ENCODE measurements around the gene RAPGEF2.

RAPGEF2 gene

GRCh38 chr4:159267869-159268285, 165.0 kb downstream of the RAPGEF2 start:
- H3K4me1 ChIP-seq (ENCODE audit: control insufficient read depth, low read length): no peaks in the 10 kb centered on the region
- H3K9me3 ChIP-seq (ENCODE audit: control insufficient read depth, insufficient read depth, low read length): no peaks in the 10 kb centered on the region
- H3K9me2 ChIP-seq (replicated peaks; ENCODE audit: control insufficient read depth, low read length): no peaks in the 10 kb centered on the region
- no peaks in the 10 kb centered on the region for H3K79me2 ChIP-seq (ENCODE audit: control insufficient read depth, low read length)
- H3K27ac ChIP-seq (ENCODE audit: low read depth, low read length): no peak overlapping the region
- H3K36me3 ChIP-seq (ENCODE audit: control insufficient read depth, low read length): no peaks in the 10 kb centered on the region
- H3K4me3 ChIP-seq (ENCODE audit: low read length): no peak overlapping the region
- H3K27me3 ChIP-seq (ENCODE audit: control insufficient read depth, low read length): no peaks in the 10 kb centered on the region
- no peaks in the 10 kb centered on the region for H4K20me1 ChIP-seq (ENCODE audit: control insufficient read depth, insufficient read depth, low read depth, low read length)
- no peak overlapping the region for H3K4me2 ChIP-seq (ENCODE audit: low read length)
- no peaks in the 10 kb centered on the region for H3F3A ChIP-seq (ENCODE audit: control insufficient read depth, insufficient read depth)
- TF ChIP-seq EZH2phosphoT487 (IDR thresholded peaks at IDR 0.05; ENCODE audit: borderline replicate concordance, low read length) (no peak), CTCF (IDR thresholded peaks at IDR 0.05; ENCODE audit: low read depth, low read length, poor library complexity, severe bottlenecking) (no peak)

- Histone ChIP-seq H3K27ac (ENCODE audit: low read depth, low read length) (no peak overlapping the region), H3K4me3 (ENCODE audit: low read length) (no peak overlapping the region), H3K27me3 (ENCODE audit: control insufficient read depth, low read length) (no peaks in the 10 kb centered on the region)
Observed at GRCh38 chr4:159268607-159269006, 165.7 kb downstream of the RAPGEF2 start.

GRCh38 chr4:159269116-159269515, 166.2 kb downstream of the RAPGEF2 start:
- H3K4me2 ChIP-seq (ENCODE audit: low read length): no peak overlapping the region

More at GRCh38 chr4:159268607-159269006, 165.7 kb downstream of the RAPGEF2 start:
- no peak for TF ChIP-seq EZH2phosphoT487 (IDR thresholded peaks at IDR 0.05; ENCODE audit: borderline replicate concordance, low read length)
- no peak for TF ChIP-seq CTCF (IDR thresholded peaks at IDR 0.05; ENCODE audit: low read depth, low read length, poor library complexity, severe bottlenecking)
- H3K4me2 ChIP-seq (ENCODE audit: low read length): no peak overlapping the region
- H3K9me3 ChIP-seq (ENCODE audit: control insufficient read depth, insufficient read depth, low read length): no peaks in the 10 kb centered on the region
- H3F3A ChIP-seq (ENCODE audit: control insufficient read depth, insufficient read depth): no peaks in the 10 kb centered on the region
- no peaks in the 10 kb centered on the region for H3K9me2 ChIP-seq (replicated peaks; ENCODE audit: control insufficient read depth, low read length)
- no peaks in the 10 kb centered on the region for H3K4me1 ChIP-seq (ENCODE audit: control insufficient read depth, low read length)
- H3K36me3 ChIP-seq (ENCODE audit: control insufficient read depth, low read length): no peaks in the 10 kb centered on the region
- H4K20me1 ChIP-seq (ENCODE audit: control insufficient read depth, insufficient read depth, low read depth, low read length): no peaks in the 10 kb centered on the region
- no peaks in the 10 kb centered on the region for H3K79me2 ChIP-seq (ENCODE audit: control insufficient read depth, low read length)

More at GRCh38 chr4:159269116-159269515, 166.2 kb downstream of the RAPGEF2 start:
- TF ChIP-seq EZH2phosphoT487 (IDR thresholded peaks at IDR 0.05; ENCODE audit: borderline replicate concordance, low read length) (no peak), CTCF (IDR thresholded peaks at IDR 0.05; ENCODE audit: low read depth, low read length, poor library complexity, severe bottlenecking) (no peak)
- H3F3A ChIP-seq (ENCODE audit: control insufficient read depth, insufficient read depth): no peaks in the 10 kb centered on the region
- no peaks in the 10 kb centered on the region for H3K79me2 ChIP-seq (ENCODE audit: control insufficient read depth, low read length)
- H3K27me3 ChIP-seq (ENCODE audit: control insufficient read depth, low read length): no peaks in the 10 kb centered on the region
- H4K20me1 ChIP-seq (ENCODE audit: control insufficient read depth, insufficient read depth, low read depth, low read length): no peaks in the 10 kb centered on the region
- H3K27ac ChIP-seq (ENCODE audit: low read depth, low read length): no peak overlapping the region
- no peaks in the 10 kb centered on the region for H3K36me3 ChIP-seq (ENCODE audit: control insufficient read depth, low read length)
- H3K9me3 ChIP-seq (ENCODE audit: control insufficient read depth, insufficient read depth, low read length): no peaks in the 10 kb centered on the region
- H3K9me2 ChIP-seq (replicated peaks; ENCODE audit: control insufficient read depth, low read length): no peaks in the 10 kb centered on the region
- no peak overlapping the region for H3K4me3 ChIP-seq (ENCODE audit: low read length)
- H3K4me1 ChIP-seq (ENCODE audit: control insufficient read depth, low read length): no peaks in the 10 kb centered on the region
